Neutrophil (primary cell): Measurements from ENCODE around the gene RFNG.

Experiments
- H3K27ac ChIP-seq: fragments of 200-600 bp; sonication (generic); 2 replicates; pipeline ENCODE4 v1.5.1; 2016; ENCODE audit warnings: mild to moderate bottlenecking, moderate library complexity
- H3K27me3 ChIP-seq: fragments of 200-600 bp; sonication (generic); 2 replicates; pipeline ENCODE4 v1.6.0; 2016; ENCODE audit warnings: mild to moderate bottlenecking
- H3K36me3 ChIP-seq: fragments of 200-600 bp; sonication (generic); 2 replicates; pipeline ENCODE4 v1.5.1; 2017
- H3K4me1 ChIP-seq, 2 experiments: fragments of 200-600 bp in 1 of 2; sonication (generic) in 1 of 2; 1 replicate in 1 of 2; 2 replicates in 1 of 2; pipeline versions ENCODE4 v1.5.1 to v1.6.1; 2013 to 2016; ENCODE audit warnings: low read depth in 1 of 2, low read length in 1 of 2, mild to moderate bottlenecking in 1 of 2, moderate library complexity in 1 of 2; ENCODE audit not compliant: control insufficient read depth in 1 of 2, insufficient read depth in 1 of 2
- H3K4me3 ChIP-seq, 2 experiments: fragments of 200-600 bp in 1 of 2; sonication (generic) in 1 of 2; 1 replicate in 1 of 2; 2 replicates in 1 of 2; pipeline ENCODE4 v1.5.1; 2013 to 2016; ENCODE audit warnings: low read depth in 1 of 2, low read length in 1 of 2, mild to moderate bottlenecking in 1 of 2, moderate library complexity in 1 of 2
- H3K9me3 ChIP-seq: fragments of 200-600 bp; sonication (generic); 2 replicates; pipeline ENCODE4 v1.5.1; 2016
- CTCF ChIP-seq: fragments of 200-600 bp; sonication (generic); IDR thresholded peaks from 2 replicates; pipeline ENCODE4 v1.5.1; 2016; ENCODE audit warnings: antibody characterized with exemption

The RFNG gene

GRCh38 chr17:82080789-82081464 is 29.3 kb upstream of the RFNG start:
- Histone ChIP-seq H3K36me3 (peaks cover 34% of the 10 kb centered on the region), H3K9me3 (no peaks in the 10 kb centered on the region), H3K27ac (no peak overlapping the region), H3K4me3 (no peak overlapping the region), H3K27me3 (no peaks in the 10 kb centered on the region), H3K4me1 (no peaks in the 10 kb centered on the region)
- no peak for TF ChIP-seq CTCF

- peaks cover 28% of the 10 kb centered on the region for H3K36me3 ChIP-seq
- no peaks in the 10 kb centered on the region for H3K27me3 ChIP-seq
- no peak overlapping the region for H3K27ac ChIP-seq
- no peaks in the 10 kb centered on the region for H3K4me1 ChIP-seq
- TF ChIP-seq CTCF = no peak
- H3K9me3 ChIP-seq = no peaks in the 10 kb centered on the region
- H3K4me3 ChIP-seq = no peak overlapping the region
Observed at GRCh38 chr17:82080048-82080788, 28.6 kb upstream of the RFNG start.

- no peak overlapping the region for H3K4me3 ChIP-seq
- no peak for TF ChIP-seq CTCF
- no peaks in the 10 kb centered on the region for H3K27me3 ChIP-seq
- no peaks in the 10 kb centered on the region for H3K9me3 ChIP-seq
- H3K36me3 ChIP-seq = peaks cover 25% of the 10 kb centered on the region
- no peak overlapping the region for H3K27ac ChIP-seq
- H3K4me1 ChIP-seq = no peaks in the 10 kb centered on the region
Observed at GRCh38 chr17:82079001-82079677, 27.5 kb upstream of the RFNG start.

- Histone ChIP-seq H3K9me3 (no peaks in the 10 kb centered on the region), H3K4me1 (no peaks in the 10 kb centered on the region), H3K27me3 (no peaks in the 10 kb centered on the region), H3K4me3 (no peak overlapping the region), H3K36me3 (peaks cover 19% of the 10 kb centered on the region), H3K27ac (no peak overlapping the region)
- no peak for TF ChIP-seq CTCF
Observed at GRCh38 chr17:82078433-82078832, 26.8 kb upstream of the RFNG start.

GRCh38 chr17:82077617-82078358 is 26.2 kb upstream of the RFNG start:
- no peaks in the 10 kb centered on the region for H3K27me3 ChIP-seq

More at GRCh38 chr17:82077617-82078358, 26.2 kb upstream of the RFNG start:
- H3K27ac ChIP-seq = no peak overlapping the region
- H3K36me3 ChIP-seq = peaks cover 12% of the 10 kb centered on the region
- TF ChIP-seq CTCF = no peak
- no peaks in the 10 kb centered on the region for H3K4me1 ChIP-seq
- no peaks in the 10 kb centered on the region for H3K9me3 ChIP-seq
- H3K4me3 ChIP-seq = no peak overlapping the region
